Heart left ventricle (tissue), 16 donors: ENCODE measurements around the gene N4BP2. TPM values are rescaled to one million over a fixed set of nuclear protein-coding genes. Genes with fewer than 3 reads are reported as not detected.

Source experiments
- ATAC-seq, 4 donors: fragments of 200-7000 bp; cut with Tn5 transposase; one replicate each; pipeline ENCODE4 v1.9.1; 2020 to 2022; ENCODE audit warnings: moderate library complexity in 4 of 4, mild to moderate bottlenecking in 3 of 4, moderate number of reproducible peaks in 1 of 4
- DNase-seq, 5 donors: peaks; one replicate each; pipeline ENCODE4 v3.0.0-alpha.2; 2020
- H3K27ac ChIP-seq, 12 donors: fragments of 200-600 bp; sonication (generic) in 4 of 12; one replicate each; pipeline versions ENCODE4 v1.5.0 to v1.8.0; 2016 to 2022; ENCODE audit warnings: mild to moderate bottlenecking in 2 of 12
- H3K27me3 ChIP-seq, 9 donors: fragments of 200-600 bp; sonication (generic) in 2 of 9; one replicate each; pipeline versions ENCODE4 v1.5.1 to v1.8.0; 2016 to 2022; ENCODE audit warnings: mild to moderate bottlenecking in 3 of 9
- H3K36me3 ChIP-seq, 9 donors: fragments of 200-600 bp; sonication (generic) in 2 of 9; one replicate each; pipeline versions ENCODE4 v1.5.0 to v1.8.0; 2018 to 2022; ENCODE audit warnings: mild to moderate bottlenecking in 2 of 9
- H3K4me1 ChIP-seq, 12 donors: fragments of 200-600 bp; sonication (generic) in 4 of 12; one replicate each; pipeline versions ENCODE4 v1.5.0 to v1.8.0; 2016 to 2022; ENCODE audit warnings: mild to moderate bottlenecking in 3 of 12
- H3K4me3 ChIP-seq, 12 donors: fragments of 200-600 bp; sonication (generic) in 4 of 12; one replicate each; pipeline versions ENCODE4 v1.5.0 to v1.8.0; 2017 to 2022; ENCODE audit warnings: mild to moderate bottlenecking in 9 of 12, moderate library complexity in 4 of 12
- H3K9me3 ChIP-seq, 12 donors: fragments of 200-600 bp; sonication (generic) in 4 of 12; one replicate each; pipeline versions ENCODE4 v1.5.0 to v1.8.0; 2016 to 2022; ENCODE audit warnings: mild to moderate bottlenecking in 1 of 12
- POLR2A ChIP-seq, 2 donors: fragments of 450-650 bp; IDR thresholded peaks; one replicate each; pipeline ENCODE4 v1.6.1; 2017; ENCODE audit warnings: antibody characterized with exemption in 2 of 2, mild to moderate bottlenecking in 2 of 2, moderate library complexity in 2 of 2
- WGBS, 4 donors: extraction: QIAGEN DNeasy Blood & Tissue Kit in 2 of 4; methylation state at CpG; one replicate each; pipeline versions ENCODE4 v1.1.5 to v1.1.7; 2013 to 2018; 5-methylcytosine and 5-hydroxymethylcytosine counted together
- intact Hi-C, 10 donors: fragments of 100-400 bp; cut with DNase I; formaldehyde crosslinking; loops; one replicate each; pipeline versions ENCODE4 v1.11.1 to v1.14.2; 2022
- polyA plus RNA-seq, 2 donors: library from polyadenylated mRNA; stranded (reverse); fragments of 200-250 nt; gene quantifications; one replicate each; pipeline ENCODE4 v1.2.3, GENCODE V29; 2013
- total RNA-seq, 9 donors: library from RNA; depleted of rRNA in 2 of 9; stranded (reverse); fragments of >200 nt in 2 of 9; fragmentation: NEBNext Ultra II Directional in 3 of 9; extraction: Animal tissue kit (Norgen Biotek cat#: 25700) in 3 of 9; gene quantifications; one replicate each; pipeline versions ENCODE4 v1.1.0 to v1.2.4, GENCODE V29; 2016 to 2023
- TF ChIP-seq, protein P1 (sequence below), 12 donors: fragments of 200-600 bp; sonication (generic) in 4 of 12; IDR thresholded peaks; one replicate each; pipeline versions ENCODE4 v1.5.0 to v1.8.0; 2018 to 2022; ENCODE audit warnings: antibody characterized with exemption in 12 of 12, mild to moderate bottlenecking in 5 of 12
- donor health status: ischemic (EF 13 %, LVEDD 7.1; RV severe dilation, severe dysfunction).
- donor health status: healthy with polysubstance abuse.
- donor health status: DM: no; HTN: yes; CAD: no.
- donor health status: DM: no; HTN: no; CAD: no.
- donor health status: ischemic (EF 25% LVEDD 6.9; RV normal size, moderate dysfunction).
- donor health status: ischemic (EF 25% LVEDD 5.7; RV mildly dilated, moderate dysfunction).
- donor health status: healthy.
- donor health status: DM: yes; HTN: yes; CAD: no.
- donor health status: ischemic (EF 35%, LVEDD 5.7; RV mildly dilated, moderate dysfunction).
- donor health status: nonischemic (EF 11% LVEDD 7.7; RV severe dilation, severe dysfunction).
- donor health status: DM: yes; HTN: yes; CAD: no.
- donor health status: PGD.
- donor health status: ischemic (EF 29% LVEDD 5.4; RV normal size, mild dysfunction).
- donor health status: nonischemic (EF 23%, LVEDD 6.1; RV moderate dilation, normal function).

Gene N4BP2
- total and polyA plus RNA-seq, 11 donors = 0.57 to 6.8 (median 5.0) TPM

DNA sequence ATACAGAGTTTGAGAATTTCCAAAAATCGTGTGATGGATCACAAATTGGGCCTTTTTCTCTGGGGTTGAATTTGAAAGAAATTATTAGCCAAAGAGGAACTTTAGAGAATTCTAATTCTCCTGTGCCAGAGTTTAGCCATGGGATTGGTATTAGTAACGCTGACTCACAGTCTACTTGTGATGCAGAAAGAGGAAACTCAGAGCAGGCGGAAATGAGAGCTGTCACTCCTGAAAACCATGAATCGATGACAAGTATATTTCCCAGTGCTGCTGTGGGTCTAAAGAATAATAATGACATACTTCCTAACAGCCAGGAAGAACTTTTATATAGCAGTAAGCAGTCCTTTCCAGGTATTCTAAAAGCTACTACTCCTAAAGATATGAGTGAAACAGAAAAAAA, 64.9 kb downstream of the N4BP2 start:
- WGBS, 4 donors = 61 to 75% (median 65%) methylated on average over 4 of the region's 4 CpGs
- Histone ChIP-seq H3K27ac (peak overlapping the region in 1 of 12 donors; percentile 76), H3K27me3 (no peaks in the 10 kb centered on the region), H3K36me3 (peaks cover 0 to 21% (median 3%) of the 10 kb centered on the region in 9 donors), H3K4me3 (no peak overlapping the region), H3K4me1 (peaks cover 0 to 20% (median 0%) of the 10 kb centered on the region in 12 donors), H3K9me3 (no peaks in the 10 kb centered on the region)
- ATAC-seq (peak in 2 of 4 donors; percentile 71 to 78), DNase-seq (no peak)
- no peak for TF ChIP-seq POLR2A (IDR thresholded peaks at IDR 0.05)
- TF ChIP-seq, protein P1, sequence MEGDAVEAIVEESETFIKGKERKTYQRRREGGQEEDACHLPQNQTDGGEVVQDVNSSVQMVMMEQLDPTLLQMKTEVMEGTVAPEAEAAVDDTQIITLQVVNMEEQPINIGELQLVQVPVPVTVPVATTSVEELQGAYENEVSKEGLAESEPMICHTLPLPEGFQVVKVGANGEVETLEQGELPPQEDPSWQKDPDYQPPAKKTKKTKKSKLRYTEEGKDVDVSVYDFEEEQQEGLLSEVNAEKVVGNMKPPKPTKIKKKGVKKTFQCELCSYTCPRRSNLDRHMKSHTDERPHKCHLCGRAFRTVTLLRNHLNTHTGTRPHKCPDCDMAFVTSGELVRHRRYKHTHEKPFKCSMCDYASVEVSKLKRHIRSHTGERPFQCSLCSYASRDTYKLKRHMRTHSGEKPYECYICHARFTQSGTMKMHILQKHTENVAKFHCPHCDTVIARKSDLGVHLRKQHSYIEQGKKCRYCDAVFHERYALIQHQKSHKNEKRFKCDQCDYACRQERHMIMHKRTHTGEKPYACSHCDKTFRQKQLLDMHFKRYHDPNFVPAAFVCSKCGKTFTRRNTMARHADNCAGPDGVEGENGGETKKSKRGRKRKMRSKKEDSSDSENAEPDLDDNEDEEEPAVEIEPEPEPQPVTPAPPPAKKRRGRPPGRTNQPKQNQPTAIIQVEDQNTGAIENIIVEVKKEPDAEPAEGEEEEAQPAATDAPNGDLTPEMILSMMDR (IDR thresholded peaks at IDR 0.05) = no peak
- intact Hi-C loops = no loop called here

DNA sequence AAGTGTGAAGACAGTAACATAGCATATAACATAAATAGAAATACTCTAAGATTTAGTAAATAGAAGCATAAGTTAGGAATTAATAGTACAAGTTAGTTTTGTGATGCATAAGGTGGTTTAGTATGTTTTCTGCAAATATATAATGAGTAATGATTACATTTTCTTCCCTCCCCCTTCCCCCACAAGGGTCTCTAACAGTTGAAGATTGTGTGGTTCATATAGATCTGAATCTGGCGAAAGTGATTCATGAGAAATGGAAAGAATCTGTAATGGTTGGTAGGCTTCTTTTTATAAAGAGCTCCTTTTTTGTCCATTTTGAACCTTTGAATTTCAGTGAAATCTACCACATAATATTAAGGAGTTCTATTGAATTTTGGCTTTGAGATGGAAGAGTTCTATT, 66.3 kb downstream of the N4BP2 start:
- Histone ChIP-seq H3K9me3 (no peaks in the 10 kb centered on the region), H3K27ac (no peak overlapping the region), H3K4me3 (no peak overlapping the region), H3K27me3 (no peaks in the 10 kb centered on the region), H3K4me1 (peaks cover 0 to 20% (median 0%) of the 10 kb centered on the region in 12 donors), H3K36me3 (peaks cover 0 to 30% (median 3%) of the 10 kb centered on the region in 9 donors)
- TF ChIP-seq, protein P1 (IDR thresholded peaks at IDR 0.05) = no peak
- TF ChIP-seq POLR2A (IDR thresholded peaks at IDR 0.05) = no peak
- no peak for DNase-seq
- no peak for ATAC-seq
- intact Hi-C loops = loop anchor here in 1 of 10 donors (2.0 kb wide), 1 partner anchor 44 kb away; no protein-coding TSS in a partner anchor
- 95 to 100% (median 98%) methylated on average over 1 of the region's 1 CpG for WGBS, 4 donors

DNA sequence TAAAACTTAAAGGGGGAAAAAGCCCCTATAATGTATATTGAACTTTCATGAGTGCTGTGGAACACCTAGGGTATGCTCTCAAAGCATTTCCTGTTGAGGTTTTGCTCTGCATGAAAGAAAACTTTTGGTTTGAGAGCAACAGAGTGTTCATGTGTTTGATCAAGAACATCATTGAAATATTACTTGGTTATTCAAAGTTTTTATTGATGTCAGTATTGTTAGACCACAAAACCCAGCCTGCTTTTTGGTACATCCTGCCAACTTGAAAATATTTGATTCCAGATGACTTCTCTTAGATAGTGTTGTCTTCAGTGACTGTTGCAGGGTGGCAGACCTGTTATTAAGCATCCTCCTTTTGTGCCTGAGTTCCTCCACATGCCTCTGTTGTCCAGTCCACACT, 68.0 kb downstream of the N4BP2 start:
- Histone ChIP-seq H3K4me1 (peaks cover 0 to 15% (median 0%) of the 10 kb centered on the region in 12 donors), H3K27ac (peak overlapping the region in 1 of 12 donors; percentile 30), H3K36me3 (peaks cover 0 to 23% (median 3%) of the 10 kb centered on the region in 9 donors), H3K4me3 (no peak overlapping the region), H3K27me3 (no peaks in the 10 kb centered on the region), H3K9me3 (no peaks in the 10 kb centered on the region)
- TF ChIP-seq, protein P1 (IDR thresholded peaks at IDR 0.05) = no peak
- no peak for TF ChIP-seq POLR2A (IDR thresholded peaks at IDR 0.05)
- DNase-seq = no peak
- no peak for ATAC-seq
- intact Hi-C loops = no loop called here

DNA sequence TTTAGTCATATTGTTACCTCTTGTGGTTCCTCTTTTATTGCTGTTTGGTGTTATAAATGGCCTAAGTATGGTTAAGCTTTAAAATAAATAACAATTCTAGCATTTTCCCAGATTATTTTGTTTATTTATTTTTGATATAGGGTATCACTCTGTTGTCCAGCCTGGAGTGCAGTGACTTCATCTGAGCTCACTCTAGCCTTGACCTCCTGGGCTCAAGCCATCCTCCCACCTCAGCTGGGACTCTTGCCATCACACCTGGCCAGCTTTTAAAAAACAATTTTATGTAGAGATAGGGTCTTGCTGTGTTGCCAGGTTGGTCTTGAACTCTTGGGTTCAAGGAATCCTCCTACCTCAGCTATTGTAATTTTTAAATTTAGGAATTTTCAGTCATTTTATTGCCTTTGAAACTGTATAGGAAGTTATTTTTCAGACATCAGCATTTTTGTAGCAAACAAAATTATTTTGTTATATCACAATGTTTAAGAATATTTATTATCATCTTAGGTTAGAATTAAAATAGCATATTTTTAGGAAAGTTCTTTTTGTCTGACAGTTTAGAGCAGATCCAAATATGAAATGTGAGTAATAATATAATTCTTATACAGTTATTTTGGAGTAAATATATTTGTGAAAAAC, 73.9 kb downstream of the N4BP2 start:
- intact Hi-C loops = no loop called here
- peaks cover 0 to 27% (median 0%) of the 10 kb centered on the region in 9 donors for H3K36me3 ChIP-seq
- DNase-seq (no peak), ATAC-seq (no peak)
- no peak for TF ChIP-seq POLR2A (IDR thresholded peaks at IDR 0.05)
- TF ChIP-seq, protein P1 (IDR thresholded peaks at IDR 0.05) = no peak
- no peak overlapping the region for H3K4me3 ChIP-seq
- H3K27ac ChIP-seq = no peak overlapping the region
- no peaks in the 10 kb centered on the region for H3K4me1 ChIP-seq
- no peaks in the 10 kb centered on the region for H3K9me3 ChIP-seq
- no peaks in the 10 kb centered on the region for H3K27me3 ChIP-seq
